Activated T-cell treated with anti-CD3 and anti-CD28 coated beads, Interleukin-2, amount 50 U/mL, for 72 hours (primary cell): ENCODE measurements around the gene GPM6B. TPM values are rescaled to one million over a fixed set of nuclear protein-coding genes. Genes with fewer than 3 reads are reported as not detected.

ENCODE experiments used
- ATAC-seq, 2 donors: fragments of 150-1000 bp; cut with Tn5 transposase; replicated peaks in 1 of 2; 2 replicates each; pipeline ENCODE4 v1.10.0; 2021; ENCODE audit warnings: moderate library complexity in 2 of 2, mild to moderate bottlenecking in 1 of 2
- DNase-seq, 2 donors: peaks; one replicate each; pipeline ENCODE4 v3.0.0; 2021 to 2022; ENCODE audit warnings: mixed read lengths in 1 of 2
- H3K27ac Mint-ChIP-seq: one replicate; pipeline ENCODE4 v1.8.0; 2022; ENCODE audit warnings: mild to moderate bottlenecking, moderate library complexity, mixed read lengths
- H3K27me3 Mint-ChIP-seq: one replicate; pipeline ENCODE4 v1.8.0; 2022; ENCODE audit warnings: low read depth, mixed read lengths
- H3K36me3 Mint-ChIP-seq, 2 donors: one replicate each; pipeline ENCODE4 v1.8.0; 2022; ENCODE audit warnings: mixed read lengths in 2 of 2, mild to moderate bottlenecking in 1 of 2; ENCODE audit not compliant: insufficient read depth in 2 of 2
- H3K4me1 Mint-ChIP-seq: one replicate; pipeline ENCODE4 v1.8.0; 2022; ENCODE audit warnings: low read depth, mixed read lengths
- H3K4me3 Mint-ChIP-seq, 2 donors: one replicate each; pipeline ENCODE4 v1.8.0; 2022; ENCODE audit warnings: mild to moderate bottlenecking in 2 of 2, mixed read lengths in 2 of 2, moderate library complexity in 2 of 2
- H3K9me3 Mint-ChIP-seq, 2 donors: one replicate each; pipeline ENCODE4 v1.8.0; 2022; ENCODE audit warnings: mixed read lengths in 2 of 2
- total RNA-seq, 2 donors: library from RNA; stranded (reverse); gene quantifications; one replicate each; pipeline ENCODE4 v1.2.3, GENCODE V29; 2022

GPM6B gene
- total RNA-seq, 2 donors from 2014 or later: not detected

GRCh38 chrX:13808293-13808692, 8.6 kb downstream of the GPM6B start:
- Mint-ChIP-seq H3K36me3 (no peaks in the 10 kb centered on the region), H3K27ac (no peak overlapping the region), H3K27me3 (peaks cover 52% of the 10 kb centered on the region), H3K9me3 (no peaks in the 10 kb centered on the region), H3K4me3 (no peak overlapping the region), H3K4me1 (no peaks in the 10 kb centered on the region)
- DNase-seq: no peak
- ATAC-seq: no peak

GRCh38 chrX:13805241-13805640, 11.7 kb downstream of the GPM6B start:
- H3K4me1 Mint-ChIP-seq: no peaks in the 10 kb centered on the region
- H3K9me3 Mint-ChIP-seq: no peaks in the 10 kb centered on the region
- H3K27me3 Mint-ChIP-seq: peaks cover 40% of the 10 kb centered on the region
- ATAC-seq: no peak
- H3K36me3 Mint-ChIP-seq: no peaks in the 10 kb centered on the region
- DNase-seq: no peak
- no peak overlapping the region for H3K27ac Mint-ChIP-seq
- H3K4me3 Mint-ChIP-seq: no peak overlapping the region

GRCh38 chrX:13803116-13803515, 13.8 kb downstream of the GPM6B start:
- Mint-ChIP-seq H3K9me3 (no peaks in the 10 kb centered on the region), H3K4me3 (no peak overlapping the region), H3K36me3 (no peaks in the 10 kb centered on the region), H3K27ac (no peak overlapping the region), H3K27me3 (peaks cover 37% of the 10 kb centered on the region), H3K4me1 (no peaks in the 10 kb centered on the region)
- ATAC-seq (no peak), DNase-seq (no peak)

- H3K36me3 Mint-ChIP-seq: no peaks in the 10 kb centered on the region
- H3K27me3 Mint-ChIP-seq: peaks cover 27% of the 10 kb centered on the region
- DNase-seq: no peak
- H3K9me3 Mint-ChIP-seq: no peaks in the 10 kb centered on the region
- no peak for ATAC-seq
- H3K4me3 Mint-ChIP-seq: no peak overlapping the region
- no peaks in the 10 kb centered on the region for H3K4me1 Mint-ChIP-seq
- H3K27ac Mint-ChIP-seq: no peak overlapping the region
These were observed 18.7 kb downstream of the GPM6B start for GRCh38 chrX:13798184-13798583.

- no peaks in the 10 kb centered on the region for H3K36me3 Mint-ChIP-seq
- H3K4me3 Mint-ChIP-seq: no peak overlapping the region
- DNase-seq (no peak), ATAC-seq (no peak)
- H3K27me3 Mint-ChIP-seq: peaks cover 27% of the 10 kb centered on the region
- H3K27ac Mint-ChIP-seq: no peak overlapping the region
- no peaks in the 10 kb centered on the region for H3K9me3 Mint-ChIP-seq
- no peaks in the 10 kb centered on the region for H3K4me1 Mint-ChIP-seq
These were observed 19.4 kb downstream of the GPM6B start for GRCh38 chrX:13797512-13797911.

GRCh38 chrX:13794417-13794816, 22.5 kb downstream of the GPM6B start:
- H3K9me3 Mint-ChIP-seq: no peaks in the 10 kb centered on the region
- peaks cover 39% of the 10 kb centered on the region for H3K27me3 Mint-ChIP-seq
- no peaks in the 10 kb centered on the region for H3K4me1 Mint-ChIP-seq
- H3K27ac Mint-ChIP-seq: no peak overlapping the region
- H3K4me3 Mint-ChIP-seq: no peak overlapping the region
- ATAC-seq: no peak
- no peak for DNase-seq
- H3K36me3 Mint-ChIP-seq: no peaks in the 10 kb centered on the region

GRCh38 chrX:13793897-13794296, 23.0 kb downstream of the GPM6B start:
- no peak for ATAC-seq
- DNase-seq: no peak

GRCh38 chrX:13791559-13791958, 25.3 kb downstream of the GPM6B start:
- no peaks in the 10 kb centered on the region for H3K36me3 Mint-ChIP-seq
- no peak overlapping the region for H3K27ac Mint-ChIP-seq
- DNase-seq (no peak), ATAC-seq (no peak)
- H3K27me3 Mint-ChIP-seq: peaks cover 32% of the 10 kb centered on the region
- H3K4me1 Mint-ChIP-seq: no peaks in the 10 kb centered on the region
- no peak overlapping the region for H3K4me3 Mint-ChIP-seq
- no peaks in the 10 kb centered on the region for H3K9me3 Mint-ChIP-seq

More at GRCh38 chrX:13793897-13794296, 23.0 kb downstream of the GPM6B start:
- peaks cover 39% of the 10 kb centered on the region for H3K27me3 Mint-ChIP-seq
- H3K36me3 Mint-ChIP-seq: no peaks in the 10 kb centered on the region
- no peak overlapping the region for H3K27ac Mint-ChIP-seq
- no peaks in the 10 kb centered on the region for H3K4me1 Mint-ChIP-seq
- H3K9me3 Mint-ChIP-seq: no peaks in the 10 kb centered on the region
- no peak overlapping the region for H3K4me3 Mint-ChIP-seq

- H3K27me3 Mint-ChIP-seq: peaks cover 32% of the 10 kb centered on the region
- DNase-seq (no peak), ATAC-seq (no peak)
- H3K27ac Mint-ChIP-seq: no peak overlapping the region
- no peaks in the 10 kb centered on the region for H3K9me3 Mint-ChIP-seq
- no peaks in the 10 kb centered on the region for H3K4me1 Mint-ChIP-seq
- no peaks in the 10 kb centered on the region for H3K36me3 Mint-ChIP-seq
- H3K4me3 Mint-ChIP-seq: no peak overlapping the region
These were observed 25.7 kb downstream of the GPM6B start for GRCh38 chrX:13791145-13791544.

- Mint-ChIP-seq H3K27ac (no peak overlapping the region), H3K4me1 (no peaks in the 10 kb centered on the region), H3K27me3 (peaks cover 32% of the 10 kb centered on the region), H3K36me3 (no peaks in the 10 kb centered on the region), H3K9me3 (no peaks in the 10 kb centered on the region), H3K4me3 (no peak overlapping the region)
- DNase-seq: no peak
- ATAC-seq: no peak
These were observed 26.4 kb downstream of the GPM6B start for GRCh38 chrX:13790206-13791131.

- Mint-ChIP-seq H3K36me3 (no peaks in the 10 kb centered on the region), H3K4me3 (no peak overlapping the region), H3K9me3 (no peaks in the 10 kb centered on the region), H3K4me1 (no peaks in the 10 kb centered on the region), H3K27me3 (peaks cover 18% of the 10 kb centered on the region), H3K27ac (no peak overlapping the region)
- DNase-seq: no peak
- ATAC-seq: no peak
These were observed 30.8 kb downstream of the GPM6B start for GRCh38 chrX:13786048-13786447.

GRCh38 chrX:13780868-13781427, 35.9 kb downstream of the GPM6B start:
- no peak overlapping the region for H3K4me3 Mint-ChIP-seq
- no peak for DNase-seq
- no peaks in the 10 kb centered on the region for H3K9me3 Mint-ChIP-seq
- H3K27ac Mint-ChIP-seq: no peak overlapping the region
- no peaks in the 10 kb centered on the region for H3K36me3 Mint-ChIP-seq
- H3K4me1 Mint-ChIP-seq: no peaks in the 10 kb centered on the region
- ATAC-seq: no peak
- peaks cover 12% of the 10 kb centered on the region for H3K27me3 Mint-ChIP-seq

- Mint-ChIP-seq H3K4me3 (no peak overlapping the region), H3K27ac (peak overlapping the region; percentile 77), H3K36me3 (no peaks in the 10 kb centered on the region), H3K9me3 (no peaks in the 10 kb centered on the region), H3K4me1 (no peaks in the 10 kb centered on the region), H3K27me3 (peaks cover 12% of the 10 kb centered on the region)
- ATAC-seq: peak in 1 of 2 donors; percentile 44
- DNase-seq: no peak
These were observed 38.0 kb downstream of the GPM6B start for GRCh38 chrX:13778916-13779315.
